Measurements from ENCODE around the gene H19. TPM values are rescaled to one million over a fixed set of nuclear protein-coding genes. Genes with fewer than 3 reads are reported as not detected.

H19 gene
- polyA plus RNA-seq, 1 of the 3 experiments (the other 2 are of a cell fraction): 3.7 TPM

DNA sequence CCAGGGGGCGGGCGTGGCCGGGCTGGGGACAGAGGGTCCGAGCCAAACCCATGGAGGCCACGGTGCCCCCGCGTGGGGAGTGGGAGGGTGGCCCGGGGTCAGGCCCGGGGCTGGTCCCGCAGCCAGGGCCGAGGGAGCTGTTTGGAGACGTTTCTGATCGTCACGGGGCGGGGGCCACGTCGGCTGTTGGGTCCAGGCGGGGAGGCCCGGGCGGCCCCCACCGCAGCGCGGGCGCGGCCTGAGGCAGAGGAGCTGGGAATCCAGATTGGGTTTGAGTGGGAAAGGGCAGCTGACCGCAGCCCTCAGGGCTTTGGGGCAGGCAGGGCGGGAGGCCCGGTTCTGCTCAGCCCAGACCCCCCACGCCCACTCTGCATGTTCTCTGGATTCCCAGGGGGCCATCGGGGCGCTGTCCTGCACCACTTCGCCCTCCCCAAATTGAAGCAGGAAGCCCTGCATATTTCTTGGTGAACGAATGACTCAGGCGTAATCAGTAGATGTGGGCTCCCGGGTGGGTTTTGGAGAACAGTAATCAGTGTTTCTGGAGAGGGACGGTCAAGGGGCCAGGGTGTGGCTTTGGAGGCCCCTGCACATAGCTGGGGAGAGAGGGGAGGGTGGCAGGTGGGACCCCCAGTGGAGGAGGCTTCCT is 49.9 kb downstream of the H19 start:
- no CpG with 5 or more reads among the region's 36 CpGs for WGBS (ENCODE audit: low lambda C conversion rate)
- CTCF ChIA-PET: interaction anchor here (0.6 to 11.0 kb wide), 26 partner anchors 9 to 518 kb away, joined by 3 to 215 read pairs (median 6); partner anchors contain the start of genes H19 and TNNT3

GRCh38 chr11:1946812-1947484 is 50.7 kb downstream of the H19 start, which contains the start of gene MRPL23:
TSS of gene MRPL23 (plus strand) at chr11:1947332. CDS start at chr11:1947363, 31 bp downstream.
- no peaks in the 10 kb centered on the region for H3K36me3 ChIP-seq (replicated peaks in 1 of 2; ENCODE audit: control insufficient read depth in 1 of 2, insufficient read depth in 2 of 2, low read length in 1 of 2)
- no peaks in the 10 kb centered on the region for H3K9me2 ChIP-seq
- H3K9me3 ChIP-seq: no peaks in the 10 kb centered on the region
- H2AFZ ChIP-seq (ENCODE audit: low read depth): no peak within 1 kb of the TSS
- H3K27me3 ChIP-seq (ENCODE audit: insufficient read depth): no peaks in the 10 kb centered on the region
- no peaks in the 10 kb centered on the region for H4K20me1 ChIP-seq (ENCODE audit: insufficient read depth)
- ChIA-PET CTCF (interaction anchor here (0.6 to 11.0 kb wide), 17 partner anchors 8 to 518 kb away, joined by 3 to 215 read pairs (median 5); no protein-coding TSS in a partner anchor), POLR2A (interaction anchor here (1.0 to 2.4 kb wide), 4 partner anchors 21 to 246 kb away, joined by 3 to 11 read pairs (median 6); partner anchors contain the start of gene H19)
- H3K79me2 ChIP-seq (ENCODE audit: insufficient read depth): no peaks in the 10 kb centered on the region
- peaks cover 4% of the 10 kb centered on the region for H3F3A ChIP-seq (replicated peaks; ENCODE audit: insufficient read depth)
- H3K4me1 ChIP-seq (ENCODE audit: control insufficient read depth in 1 of 2, insufficient read depth in 2 of 2, low read depth in 1 of 2, low read length in 1 of 2): peaks cover 0 to 15% of the 10 kb centered on the region in 2 experiments; a peak in 1 of 4 replicates
- no peak within 1 kb of the TSS for H3K27ac ChIP-seq (ENCODE audit: low read depth in 2 of 2, low read length in 1 of 2)
- WGBS (ENCODE audit: low lambda C conversion rate): no CpG with 5 or more reads among the region's 85 CpGs
- TF ChIP-seq, protein P1, sequence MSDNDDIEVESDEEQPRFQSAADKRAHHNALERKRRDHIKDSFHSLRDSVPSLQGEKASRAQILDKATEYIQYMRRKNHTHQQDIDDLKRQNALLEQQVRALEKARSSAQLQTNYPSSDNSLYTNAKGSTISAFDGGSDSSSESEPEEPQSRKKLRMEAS (IDR thresholded peaks at IDR 0.05; ENCODE audit: low read depth): no peak
- TF ChIP-seq GABPA (IDR thresholded peaks at IDR 0.05; ENCODE audit: low read depth): no peak
- TF ChIP-seq TEAD4 (IDR thresholded peaks at IDR 0.05; ENCODE audit: borderline replicate concordance, insufficient read depth): no peak
- TF ChIP-seq, protein P2, sequence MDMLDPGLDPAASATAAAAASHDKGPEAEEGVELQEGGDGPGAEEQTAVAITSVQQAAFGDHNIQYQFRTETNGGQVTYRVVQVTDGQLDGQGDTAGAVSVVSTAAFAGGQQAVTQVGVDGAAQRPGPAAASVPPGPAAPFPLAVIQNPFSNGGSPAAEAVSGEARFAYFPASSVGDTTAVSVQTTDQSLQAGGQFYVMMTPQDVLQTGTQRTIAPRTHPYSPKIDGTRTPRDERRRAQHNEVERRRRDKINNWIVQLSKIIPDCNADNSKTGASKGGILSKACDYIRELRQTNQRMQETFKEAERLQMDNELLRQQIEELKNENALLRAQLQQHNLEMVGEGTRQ (IDR thresholded peaks at IDR 0.05; ENCODE audit: borderline replicate concordance, low read depth, low read length): no peak
- TF ChIP-seq ELF1 (IDR thresholded peaks at IDR 0.05): no peak
- TF ChIP-seq YY1 (IDR thresholded peaks at IDR 0.05; ENCODE audit: low read depth): no peak
- no peak for DNase-seq
- no peak within 1 kb of the TSS for H3K4me3 ChIP-seq (ENCODE audit: low read depth in 2 of 2, low read length in 1 of 2)
- no peak within 1 kb of the TSS for H3K4me2 ChIP-seq
- H3K9ac ChIP-seq: no peak within 1 kb of the TSS

More for the DNA sequence above, 49.9 kb downstream of the H19 start:
- Histone ChIP-seq H3K9me3 (no peaks in the 10 kb centered on the region), H3K9me2 (no peaks in the 10 kb centered on the region), H3K9ac (no peak overlapping the region), H3K4me2 (no peak overlapping the region), H3K27ac (ENCODE audit: low read depth in 2 of 2, low read length in 1 of 2) (no peak overlapping the region), H3K4me3 (ENCODE audit: low read depth in 2 of 2, low read length in 1 of 2) (no peak overlapping the region), H4K20me1 (ENCODE audit: insufficient read depth) (no peaks in the 10 kb centered on the region), H3K27me3 (ENCODE audit: insufficient read depth) (no peaks in the 10 kb centered on the region), H3F3A (replicated peaks; ENCODE audit: insufficient read depth) (peaks cover 4% of the 10 kb centered on the region), H3K4me1 (ENCODE audit: control insufficient read depth in 1 of 2, insufficient read depth in 2 of 2, low read depth in 1 of 2, low read length in 1 of 2) (peaks cover 0 to 8% of the 10 kb centered on the region in 2 experiments; a peak in 1 of 4 replicates), H2AFZ (ENCODE audit: low read depth) (no peak overlapping the region), H3K79me2 (ENCODE audit: insufficient read depth) (no peaks in the 10 kb centered on the region), H3K36me3 (replicated peaks in 1 of 2; ENCODE audit: control insufficient read depth in 1 of 2, insufficient read depth in 2 of 2, low read length in 1 of 2) (no peaks in the 10 kb centered on the region)
- TF ChIP-seq RAD21 (IDR thresholded peaks at IDR 0.05; ENCODE audit: low read length) (no peak), EZH2phosphoT487 (IDR thresholded peaks at IDR 0.05; ENCODE audit: borderline replicate concordance, low read depth) (no peak)
- TF ChIP-seq, protein P1 (IDR thresholded peaks at IDR 0.05; ENCODE audit: low read depth): no peak
- no peak for DNase-seq
- POLR2A ChIA-PET: interaction anchor here (0.6 to 2.4 kb wide), 10 partner anchors 8 to 245 kb away, joined by 3 to 13 read pairs (median 4); partner anchors contain the start of genes H19 and SYT8

Small RNAs within 50 kb of the gene (small RNA-seq; reads per million reads assigned to genes)
- gene RF01972 (0 reads per million in 7 experiments), gene RF01973 (0 reads per million in 7 experiments)

Other genes with a start within 250 kb of the H19 start
- 0.21 and 0.31 TPM in 2 replicates for gene IFITM10, start 247.2 kb downstream of the H19 start, polyA plus RNA-seq (2012; rRNA removed)
- 93.0 and 187 TPM in 2 replicates for gene CTSD, start 233.9 kb downstream of the H19 start, polyA plus RNA-seq (2012; rRNA removed)
- gene SYT8, start 162.9 kb downstream of the H19 start, polyA plus RNA-seq (2012; rRNA removed): not detected in 2 replicates
- not detected in 2 replicates for gene TNNI2, start 158.9 kb downstream of the H19 start, polyA plus RNA-seq (2012; rRNA removed)
- gene LSP1, start 144.8 kb downstream of the H19 start, polyA plus RNA-seq (2012; rRNA removed): 0.34 and 0.38 TPM in 2 replicates
- gene PRR33, start 105.9 kb downstream of the H19 start, polyA plus RNA-seq (2012; rRNA removed): not detected in 2 replicates
- gene TNNT3, start 78.1 kb downstream of the H19 start, polyA plus RNA-seq (2012; rRNA removed): not detected in 2 replicates
- 226 and 264 TPM in 2 replicates for gene MRPL23, start 50.5 kb downstream of the H19 start, polyA plus RNA-seq (2012; rRNA removed)
- gene IGF2, start 141.5 kb upstream of the H19 start, polyA plus RNA-seq (2012; rRNA removed): 0.05 TPM in 1 of 2 replicates, not detected in the other
- not detected in 2 replicates for gene INS, start 163.4 kb upstream of the H19 start, polyA plus RNA-seq (2012; rRNA removed)
- gene TH, start 174.0 kb upstream of the H19 start, polyA plus RNA-seq (2012; rRNA removed): not detected in 2 replicates